ENCODE data around the gene PTPRN2. TPM values are rescaled to one million over a fixed set of nuclear protein-coding genes. Genes with fewer than 3 reads are reported as not detected.

Gene PTPRN2
- total and polyA plus RNA-seq, 2 donors from 2014 or later = 4.8 to 6.2 TPM

DNA sequence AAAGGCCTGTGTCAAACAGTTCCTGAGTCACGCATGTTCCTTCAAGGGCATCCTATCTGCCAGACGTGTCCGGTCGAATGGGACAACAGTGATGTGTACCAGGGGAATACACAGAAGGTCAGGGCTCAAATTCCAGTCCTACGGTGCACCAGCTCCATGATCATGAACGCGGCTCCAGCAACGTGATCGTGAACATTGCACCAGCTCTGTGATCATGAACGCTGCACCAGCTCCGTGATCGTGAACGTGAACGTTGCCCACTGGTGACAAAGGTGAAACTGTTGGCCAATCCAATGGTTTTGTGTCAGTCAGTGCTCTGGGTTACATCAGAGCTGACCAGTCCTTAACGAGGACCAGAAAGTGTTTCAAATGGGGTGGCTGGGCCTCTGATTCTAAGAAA lies 4.3 kb upstream of the PTPRN2 start:
- intact Hi-C loops (cut with DNase I) = no loop called here
- Histone ChIP-seq H3K36me3 (ENCODE audit: control insufficient read depth in 2 of 3, insufficient read depth in 3 of 3, low read length in 3 of 3) (no peaks in the 10 kb centered on the region), H3K9me3 (ENCODE audit: control insufficient read depth in 2 of 3, insufficient read depth in 1 of 3, low read length in 3 of 3) (peaks cover 0 to 2% (median 0%) of the 10 kb centered on the region in 3 donors), H3K4me1 (ENCODE audit: control insufficient read depth in 2 of 3, insufficient read depth in 2 of 3, low read depth in 1 of 3, low read length in 3 of 3) (no peaks in the 10 kb centered on the region), H3K4me3 (ENCODE audit: low read length in 3 of 3) (no peak overlapping the region), H3K27ac (ENCODE audit: low read depth in 2 of 2, low read length in 2 of 2) (no peak overlapping the region), H3K9ac (ENCODE audit: low read length in 3 of 3) (no peak overlapping the region), H3K27me3 (ENCODE audit: control insufficient read depth, insufficient read depth, low read length) (no peaks in the 10 kb centered on the region)
- FAIRE-seq (no peak), DNase-seq (no peak)
- TF ChIP-seq, protein P1, sequence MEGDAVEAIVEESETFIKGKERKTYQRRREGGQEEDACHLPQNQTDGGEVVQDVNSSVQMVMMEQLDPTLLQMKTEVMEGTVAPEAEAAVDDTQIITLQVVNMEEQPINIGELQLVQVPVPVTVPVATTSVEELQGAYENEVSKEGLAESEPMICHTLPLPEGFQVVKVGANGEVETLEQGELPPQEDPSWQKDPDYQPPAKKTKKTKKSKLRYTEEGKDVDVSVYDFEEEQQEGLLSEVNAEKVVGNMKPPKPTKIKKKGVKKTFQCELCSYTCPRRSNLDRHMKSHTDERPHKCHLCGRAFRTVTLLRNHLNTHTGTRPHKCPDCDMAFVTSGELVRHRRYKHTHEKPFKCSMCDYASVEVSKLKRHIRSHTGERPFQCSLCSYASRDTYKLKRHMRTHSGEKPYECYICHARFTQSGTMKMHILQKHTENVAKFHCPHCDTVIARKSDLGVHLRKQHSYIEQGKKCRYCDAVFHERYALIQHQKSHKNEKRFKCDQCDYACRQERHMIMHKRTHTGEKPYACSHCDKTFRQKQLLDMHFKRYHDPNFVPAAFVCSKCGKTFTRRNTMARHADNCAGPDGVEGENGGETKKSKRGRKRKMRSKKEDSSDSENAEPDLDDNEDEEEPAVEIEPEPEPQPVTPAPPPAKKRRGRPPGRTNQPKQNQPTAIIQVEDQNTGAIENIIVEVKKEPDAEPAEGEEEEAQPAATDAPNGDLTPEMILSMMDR (IDR thresholded peaks at IDR 0.05; ENCODE audit: borderline replicate concordance, extremely low read depth, insufficient read depth) = no peak

DNA sequence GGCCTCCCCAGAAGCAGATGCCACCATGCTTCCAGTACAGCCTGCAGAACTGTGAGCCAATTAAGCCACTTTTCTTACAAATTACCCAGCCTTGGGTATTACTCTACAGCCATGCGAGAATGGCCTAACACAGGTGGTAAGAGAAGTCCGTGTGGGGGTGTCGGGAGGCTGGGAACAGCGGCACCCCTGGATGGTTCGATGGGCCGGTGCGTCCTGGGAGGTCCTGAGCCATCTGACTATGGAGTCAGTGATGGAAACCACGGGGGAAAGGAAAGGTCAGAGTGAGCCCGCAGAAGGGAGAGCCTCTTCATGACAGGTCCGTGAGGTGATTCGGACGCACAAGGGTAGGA lies 2.5 kb upstream of the PTPRN2 start:
- TF ChIP-seq, protein P1 (IDR thresholded peaks at IDR 0.05; ENCODE audit: borderline replicate concordance, extremely low read depth, insufficient read depth) = no peak
- Histone ChIP-seq H3K4me1 (ENCODE audit: control insufficient read depth in 2 of 3, insufficient read depth in 2 of 3, low read depth in 1 of 3, low read length in 3 of 3) (peaks cover 0 to 13% (median 0%) of the 10 kb centered on the region in 3 donors), H3K27me3 (ENCODE audit: control insufficient read depth, insufficient read depth, low read length) (peaks cover 10% of the 10 kb centered on the region), H3K9me3 (ENCODE audit: control insufficient read depth in 2 of 3, insufficient read depth in 1 of 3, low read length in 3 of 3) (peaks cover 0 to 2% (median 0%) of the 10 kb centered on the region in 3 donors), H3K27ac (ENCODE audit: low read depth in 2 of 2, low read length in 2 of 2) (no peak overlapping the region), H3K4me3 (ENCODE audit: low read length in 3 of 3) (no peak overlapping the region), H3K36me3 (ENCODE audit: control insufficient read depth in 2 of 3, insufficient read depth in 3 of 3, low read length in 3 of 3) (no peaks in the 10 kb centered on the region), H3K9ac (ENCODE audit: low read length in 3 of 3) (no peak overlapping the region)
- DNase-seq = no peak
- intact Hi-C loops (cut with DNase I) = no loop called here
- FAIRE-seq = no peak

GRCh38 chr7:158589653-158590052 lies 2.0 kb upstream of the PTPRN2 start:
- Histone ChIP-seq H3K9me3 (ENCODE audit: control insufficient read depth in 2 of 3, insufficient read depth in 1 of 3, low read length in 3 of 3) (no peaks in the 10 kb centered on the region), H3K36me3 (ENCODE audit: control insufficient read depth in 2 of 3, insufficient read depth in 3 of 3, low read length in 3 of 3) (no peaks in the 10 kb centered on the region), H3K27ac (ENCODE audit: low read depth in 2 of 2, low read length in 2 of 2) (no peak overlapping the region), H3K27me3 (ENCODE audit: control insufficient read depth, insufficient read depth, low read length) (peaks cover 15% of the 10 kb centered on the region), H3K4me1 (ENCODE audit: control insufficient read depth in 2 of 3, insufficient read depth in 2 of 3, low read depth in 1 of 3, low read length in 3 of 3) (peaks cover 0 to 13% (median 0%) of the 10 kb centered on the region in 3 donors), H3K4me3 (ENCODE audit: low read length in 3 of 3) (no peak overlapping the region), H3K9ac (ENCODE audit: low read length in 3 of 3) (no peak overlapping the region)
- DNase-seq = no peak
- no peak for FAIRE-seq
- intact Hi-C loops (cut with DNase I) = no loop called here
- TF ChIP-seq, protein P1 (IDR thresholded peaks at IDR 0.05; ENCODE audit: borderline replicate concordance, extremely low read depth, insufficient read depth) = no peak

DNA sequence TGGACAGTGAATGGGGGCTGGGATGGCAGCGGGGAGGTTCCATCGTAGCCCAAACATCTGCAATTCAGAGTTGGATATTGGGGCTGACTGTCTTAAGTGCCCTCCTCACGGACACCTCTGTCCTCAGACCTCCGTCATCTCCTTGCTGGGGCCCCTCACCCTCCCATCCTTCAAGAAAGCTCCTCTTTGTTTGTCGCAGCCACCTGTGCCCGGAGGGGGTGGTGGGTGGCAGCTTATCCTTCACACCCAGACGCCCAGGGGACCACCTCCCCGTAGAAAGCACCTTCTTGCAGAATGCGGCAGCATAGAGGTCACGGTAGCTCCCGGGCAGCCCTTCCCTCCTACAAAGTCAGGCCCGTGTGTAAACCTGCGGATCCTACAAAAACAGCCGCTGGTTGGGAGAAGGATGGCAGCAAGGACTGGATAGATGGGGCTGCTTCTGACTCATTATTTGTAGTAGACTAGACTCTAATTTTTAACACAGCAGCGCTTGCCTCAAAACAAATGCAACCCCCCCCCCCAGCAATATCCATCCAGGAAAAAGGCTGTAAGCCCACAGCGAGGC lies 1.3 kb upstream of the PTPRN2 start:
- no peaks in the 10 kb centered on the region for H3K36me3 ChIP-seq (ENCODE audit: control insufficient read depth in 2 of 3, insufficient read depth in 3 of 3, low read length in 3 of 3)
- H3K4me3 ChIP-seq (ENCODE audit: low read length in 3 of 3) = no peak overlapping the region
- FAIRE-seq (no peak), DNase-seq (no peak)
- no peak overlapping the region for H3K27ac ChIP-seq (ENCODE audit: low read depth in 2 of 2, low read length in 2 of 2)
- peaks cover 17% of the 10 kb centered on the region for H3K27me3 ChIP-seq (ENCODE audit: control insufficient read depth, insufficient read depth, low read length)
- H3K9me3 ChIP-seq (ENCODE audit: control insufficient read depth in 2 of 3, insufficient read depth in 1 of 3, low read length in 3 of 3) = no peaks in the 10 kb centered on the region
- intact Hi-C loops (cut with DNase I) = no loop called here
- no peak overlapping the region for H3K9ac ChIP-seq (ENCODE audit: low read length in 3 of 3)
- peaks cover 0 to 13% (median 0%) of the 10 kb centered on the region in 3 donors for H3K4me1 ChIP-seq (ENCODE audit: control insufficient read depth in 2 of 3, insufficient read depth in 2 of 3, low read depth in 1 of 3, low read length in 3 of 3)
- TF ChIP-seq, protein P1 (IDR thresholded peaks at IDR 0.05; ENCODE audit: borderline replicate concordance, extremely low read depth, insufficient read depth) = no peak

Measured in kidney (tissue), 14 donors.